ENCODE data around the gene NRROS. TPM values are rescaled to one million over a fixed set of nuclear protein-coding genes. Genes with fewer than 3 reads are reported as not detected.
"Not testable (repeated sequence)": the region's sequence is repeated elsewhere in the genome, so short reads cannot be mapped to it uniquely, and the experiment has no call there.

NRROS gene
- 0.07 TPM in 1 of 2 replicates, not detected in the other for total RNA-seq (2014; rRNA removed; shearing (Covaris generic))
- 0.36 TPM in 1 of 2 replicates, not detected in the other for polyA plus RNA-seq (2014; cell fraction: nucleus; rRNA removed)

GRCh38 chr3:196639483-196640296 lies at the start of gene NRROS:
TSS of gene NRROS (plus strand) at chr3:196639694. CDS start at chr3:196654540, 14,846 bp downstream.
- no peak for DNase-seq (ENCODE audit: extremely low read depth, low read depth)

DNA sequence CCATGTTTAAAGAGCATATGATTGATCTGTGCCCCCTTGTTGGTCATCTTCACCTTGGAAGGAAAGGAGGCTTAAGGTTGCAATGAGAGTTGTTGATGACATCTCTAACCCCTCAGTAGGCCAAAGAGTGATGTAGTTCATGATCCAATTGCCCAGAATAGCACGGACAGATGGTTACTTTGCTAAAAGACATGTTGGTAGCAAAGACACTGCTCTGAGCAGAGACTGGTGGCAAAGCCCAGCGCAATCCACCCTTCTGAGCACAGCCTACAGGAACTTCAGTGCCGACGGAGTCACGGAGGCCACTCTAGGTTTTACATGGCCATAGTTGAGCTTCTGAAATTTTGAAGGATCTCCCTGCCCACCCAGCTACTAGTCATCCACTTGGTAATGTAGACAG lies 49.2 kb upstream of the NRROS start:
- DNase-seq (ENCODE audit: extremely low read depth, low read depth), result no peak

- DNase-seq (ENCODE audit: extremely low read depth, low read depth), result no peak
Measured at GRCh38 chr3:196596355-196596754, 43.1 kb upstream of the NRROS start.

DNA sequence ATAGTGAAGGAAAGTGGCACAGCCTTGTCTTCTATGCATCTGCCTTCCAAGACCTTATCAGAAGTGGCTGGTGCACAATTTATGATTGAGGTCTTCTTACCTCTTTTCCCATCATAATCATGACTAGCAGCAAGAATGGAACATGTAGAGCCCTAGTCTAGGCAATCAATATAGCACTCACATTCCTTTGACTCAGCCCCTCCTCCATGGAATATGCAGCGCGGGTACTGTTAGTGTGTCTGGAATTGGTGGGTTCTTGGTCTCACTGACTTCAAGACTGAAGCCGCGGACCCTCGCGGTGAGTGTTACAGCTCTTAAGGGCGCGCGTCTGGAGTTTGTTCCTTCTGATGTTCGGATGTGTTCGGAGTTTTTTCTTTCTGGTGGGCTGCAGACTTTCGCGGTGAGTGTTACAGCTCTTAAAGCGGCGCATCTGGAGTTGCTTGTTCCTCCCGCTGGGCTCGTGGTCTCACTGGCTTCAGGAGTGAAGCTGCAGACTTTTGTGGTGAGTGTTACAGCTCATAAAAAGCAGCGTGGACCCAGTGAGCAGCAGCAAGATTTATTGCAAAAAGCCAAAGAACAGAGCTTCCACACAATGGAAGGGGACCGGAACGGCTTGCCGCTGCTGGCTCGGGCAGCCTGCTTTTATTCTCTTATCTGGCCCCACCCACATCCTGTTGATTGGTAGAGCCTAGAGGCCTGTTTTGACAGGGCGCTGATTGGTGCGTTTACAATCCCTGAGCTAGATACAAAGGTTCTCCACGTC lies 41.3 kb upstream of the NRROS start:
- DNase-seq (ENCODE audit: extremely low read depth, low read depth), result not testable (repeated sequence)

- no peak for DNase-seq (ENCODE audit: extremely low read depth, low read depth)
Measured at GRCh38 chr3:196599734-196600128, 39.8 kb upstream of the NRROS start.

- DNase-seq (ENCODE audit: extremely low read depth, low read depth), result no peak
Measured at GRCh38 chr3:196600359-196600758, 39.1 kb upstream of the NRROS start.

DNA sequence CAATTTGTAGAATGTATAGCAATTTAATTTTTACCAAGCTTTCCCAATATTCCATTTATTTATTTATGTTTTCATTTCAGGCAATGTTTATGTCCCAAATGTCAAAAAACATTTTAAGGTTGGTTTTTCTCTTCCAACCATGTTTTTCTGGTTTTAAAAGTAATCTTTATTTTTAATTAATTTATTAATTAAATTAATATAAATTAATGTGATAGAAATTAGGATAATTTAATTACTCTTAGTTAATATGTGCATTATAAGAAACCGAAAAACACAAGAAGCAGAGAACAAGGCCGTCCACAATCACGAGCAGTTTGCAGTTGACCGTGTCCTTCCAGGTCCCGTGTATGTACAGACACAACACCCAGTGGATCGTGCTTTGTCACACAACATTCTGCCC lies 36.8 kb upstream of the NRROS start:
- no peak for DNase-seq (ENCODE audit: extremely low read depth, low read depth)

DNA sequence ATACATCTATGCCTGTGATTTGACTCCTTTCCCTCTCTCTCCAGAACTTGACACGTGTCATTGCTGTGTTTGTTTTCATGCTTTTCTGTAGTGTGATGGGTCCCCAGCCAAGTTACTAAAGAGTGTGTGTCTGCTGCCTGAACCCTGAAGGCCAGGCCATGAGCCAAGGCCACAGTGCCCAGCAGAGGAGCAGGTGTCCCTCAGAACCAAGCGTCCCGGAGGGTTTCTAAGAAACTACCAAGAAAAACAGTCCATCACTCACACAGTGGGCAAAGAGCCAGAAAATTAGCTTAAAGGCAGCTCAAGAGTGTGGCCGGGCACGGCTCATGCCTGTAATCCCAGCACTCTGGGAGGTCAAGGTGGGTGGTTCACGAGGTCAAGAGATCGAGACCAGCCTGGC lies 35.8 kb upstream of the NRROS start:
- DNase-seq (ENCODE audit: extremely low read depth, low read depth), result no peak

- no peak for DNase-seq (ENCODE audit: extremely low read depth, low read depth)
Measured at GRCh38 chr3:196604548-196604947, 34.9 kb upstream of the NRROS start.

DNA sequence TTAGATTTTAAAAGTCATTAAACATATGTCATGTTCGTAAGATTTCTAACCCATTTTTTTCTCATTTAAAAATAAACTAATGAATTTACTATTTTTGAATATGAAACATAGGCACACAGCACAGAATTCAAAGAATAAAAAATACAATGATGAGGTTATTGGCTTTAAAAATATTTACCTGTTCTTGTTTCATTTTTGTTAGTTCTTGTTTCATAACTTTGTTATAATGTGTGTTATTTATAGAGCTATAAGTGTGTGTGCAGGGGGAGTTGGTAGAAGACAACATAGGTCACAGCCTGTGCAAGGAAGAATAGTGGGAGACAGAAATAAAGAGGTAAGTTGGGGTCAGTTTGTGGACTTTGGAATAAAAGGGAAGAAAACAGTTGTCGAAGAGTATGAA lies 30.8 kb upstream of the NRROS start:
- DNase-seq (ENCODE audit: extremely low read depth, low read depth), result no peak

DNA sequence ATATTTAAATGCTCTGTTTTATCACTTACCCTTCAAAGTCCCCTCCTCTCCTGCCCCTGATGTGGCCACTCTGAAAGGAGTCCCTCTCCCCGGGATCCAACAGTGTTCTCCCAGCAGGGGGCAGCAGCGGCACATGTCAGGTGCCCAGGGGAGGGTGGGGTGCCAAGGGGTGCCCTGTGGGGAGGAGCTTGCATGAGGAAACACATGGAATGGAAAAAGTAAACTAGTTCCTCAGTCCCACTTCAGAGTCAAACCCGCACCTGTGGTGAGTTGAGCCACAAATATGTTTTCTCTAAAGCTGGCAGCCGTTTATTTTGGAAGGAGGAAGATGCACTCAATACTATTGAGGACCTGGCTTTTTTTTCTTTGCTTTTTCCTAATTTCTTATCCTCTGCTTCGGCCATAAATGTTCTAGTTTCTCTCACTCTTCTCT lies 30.1 kb upstream of the NRROS start:
- peak; percentile 75 for DNase-seq (ENCODE audit: extremely low read depth, low read depth)

DNA sequence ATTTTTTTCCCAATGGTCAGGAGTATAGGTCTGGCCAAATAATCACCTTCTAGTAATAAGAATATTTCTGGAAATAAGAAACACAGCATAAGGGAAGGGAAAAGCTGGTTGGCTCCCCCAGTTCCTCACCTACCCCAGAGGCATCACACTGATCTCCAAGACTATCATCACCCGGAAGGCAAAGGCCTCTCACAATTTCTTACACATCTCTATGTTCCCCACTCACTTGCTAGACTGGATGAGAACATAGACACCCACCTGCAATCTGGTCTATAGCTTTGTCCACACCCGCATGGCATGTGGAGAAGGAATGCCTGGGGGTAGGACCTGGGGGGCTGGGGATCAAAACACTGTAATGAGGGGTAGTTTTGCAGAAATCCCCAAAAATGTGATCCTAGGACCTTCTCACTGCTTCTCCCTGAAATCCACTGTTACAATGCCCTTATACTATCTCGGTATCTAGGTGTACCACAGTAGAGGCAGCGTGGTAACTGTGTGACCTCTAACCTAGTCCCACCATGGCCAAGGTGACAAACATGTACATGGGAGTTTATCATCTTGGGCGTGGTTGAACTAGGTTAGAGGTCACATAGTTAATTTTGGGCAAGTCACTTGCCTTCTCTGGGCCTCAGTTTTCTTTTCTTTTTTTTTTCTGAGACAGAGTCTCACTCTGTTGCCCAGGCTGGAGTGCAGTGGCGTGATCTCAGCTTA lies 29.5 kb upstream of the NRROS start:
- no peak for DNase-seq (ENCODE audit: extremely low read depth, low read depth)

- DNase-seq (ENCODE audit: extremely low read depth, low read depth), result no peak
Measured at GRCh38 chr3:196611761-196612483, 27.6 kb upstream of the NRROS start.

DNA sequence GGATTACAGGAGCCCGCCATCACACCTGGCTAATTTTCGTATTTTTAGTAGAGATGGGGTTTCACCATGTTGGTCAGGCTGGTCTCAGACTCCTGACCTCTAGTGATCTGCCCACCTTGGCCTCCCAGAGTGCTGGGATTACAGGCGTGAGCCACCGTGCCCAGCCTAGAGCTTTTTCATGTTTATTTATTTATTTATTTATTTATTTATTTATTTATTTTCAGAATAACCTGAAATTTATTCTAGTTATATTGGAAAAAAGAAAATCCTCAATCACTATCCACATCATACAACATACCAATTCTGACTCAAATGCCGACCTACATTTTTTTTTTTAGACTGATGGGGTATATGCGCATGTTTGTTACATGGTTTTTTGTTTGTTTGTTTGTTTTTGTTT lies 24.3 kb upstream of the NRROS start:
- DNase-seq (ENCODE audit: extremely low read depth, low read depth), result not testable (repeated sequence)

DNA sequence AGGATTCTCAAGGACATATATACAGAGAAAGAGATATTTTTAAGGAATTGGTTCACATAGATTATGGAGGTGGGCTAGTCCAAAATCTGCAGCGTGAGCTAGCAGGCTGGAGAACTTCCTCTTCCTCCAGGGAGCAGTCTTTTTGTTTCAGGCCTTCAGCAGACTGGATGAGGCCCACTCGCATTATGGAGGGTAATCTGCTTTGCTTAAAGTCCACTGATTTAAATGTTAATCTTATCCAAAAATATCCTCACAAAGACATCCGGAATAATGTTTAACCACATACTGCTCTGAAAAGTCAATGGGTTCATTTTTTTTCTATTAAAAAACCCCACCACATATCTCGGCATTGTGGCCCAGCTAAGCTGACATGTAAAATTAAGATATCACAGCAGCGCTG lies 22.2 kb upstream of the NRROS start:
- DNase-seq (ENCODE audit: extremely low read depth, low read depth), result no peak

DNA sequence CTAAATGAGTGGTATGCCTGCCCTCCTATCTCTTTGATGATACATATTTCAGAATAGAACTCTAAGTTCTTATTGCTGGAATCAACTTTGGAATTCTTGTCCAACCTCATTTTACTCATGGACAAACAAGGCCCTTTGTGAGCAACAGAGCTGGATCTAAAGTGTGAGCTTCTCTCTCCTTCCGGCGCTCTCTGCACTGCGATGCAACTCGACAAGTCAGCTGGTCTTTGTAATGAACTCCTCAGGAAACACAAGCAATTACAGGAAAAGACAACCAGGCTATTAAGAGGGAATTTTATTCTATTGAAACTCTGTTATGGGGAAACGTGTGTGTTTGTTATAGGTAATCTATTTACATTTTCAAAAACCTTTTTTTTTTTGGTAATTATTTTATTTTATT lies 20.3 kb upstream of the NRROS start:
- no peak for DNase-seq (ENCODE audit: extremely low read depth, low read depth)

GRCh38 chr3:196619627-196620026 lies 19.9 kb upstream of the NRROS start:
- not testable (repeated sequence) for DNase-seq (ENCODE audit: extremely low read depth, low read depth)

DNA sequence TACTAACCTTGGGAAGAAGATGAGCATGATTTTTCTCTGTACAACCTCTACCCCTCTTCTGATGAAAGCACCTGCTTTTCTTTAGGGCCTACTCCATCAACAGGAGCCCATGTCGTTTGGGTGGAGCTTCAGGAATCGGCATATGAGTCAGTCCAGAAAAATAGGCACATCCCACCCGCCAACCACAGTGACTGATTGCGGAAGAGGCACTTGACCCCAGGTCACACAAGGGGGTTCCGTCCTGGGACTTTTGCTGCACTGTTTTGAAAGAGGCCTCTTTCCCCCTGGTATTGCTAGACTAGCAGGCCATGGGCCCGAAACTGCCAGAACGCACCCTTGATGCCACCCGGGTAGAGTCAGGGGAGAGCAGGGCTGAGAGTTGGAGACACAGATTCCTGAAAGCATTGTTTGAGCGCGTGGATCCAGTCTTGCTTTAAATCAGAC lies 19.3 kb upstream of the NRROS start:
- no peak for DNase-seq (ENCODE audit: extremely low read depth, low read depth)

DNA sequence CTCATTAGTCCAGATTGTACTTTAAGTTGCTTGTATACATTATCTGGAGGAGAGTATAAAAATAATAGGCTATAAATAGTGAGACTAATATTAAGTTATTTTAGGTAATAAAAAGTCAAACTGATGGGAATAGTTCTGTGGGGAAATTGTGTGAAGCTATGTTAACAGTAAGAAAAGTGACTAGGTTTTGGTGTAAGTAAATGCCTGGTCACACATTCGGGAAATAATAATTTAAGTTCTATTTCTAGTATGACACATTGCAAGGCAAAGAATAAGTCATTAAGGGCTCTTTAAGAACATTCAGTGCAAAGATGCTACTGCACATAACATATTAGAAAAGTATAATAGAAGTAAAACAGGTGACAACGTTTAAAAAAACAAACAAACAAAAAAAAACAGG lies 18.8 kb upstream of the NRROS start:
- no peak for DNase-seq (ENCODE audit: extremely low read depth, low read depth)

DNA sequence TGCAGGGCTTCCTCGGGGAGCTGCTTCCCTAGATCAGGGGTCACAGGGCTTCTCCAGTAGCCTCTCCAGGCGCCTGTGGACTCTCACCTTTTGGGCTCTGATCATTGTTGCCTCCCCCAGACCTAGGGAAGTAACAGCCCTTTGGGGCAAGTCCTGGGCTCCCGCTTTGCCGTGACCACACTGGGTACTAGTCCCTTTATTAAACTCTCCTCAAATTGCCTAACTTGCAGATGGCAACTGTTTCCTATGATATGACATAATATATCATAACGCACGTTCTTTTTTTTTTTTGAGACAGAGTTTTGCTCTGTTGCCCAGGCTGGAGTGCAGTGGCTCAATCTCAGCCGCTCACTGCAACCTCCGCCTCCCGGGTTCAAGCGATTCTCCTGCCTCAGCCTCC lies 17.9 kb upstream of the NRROS start:
- DNase-seq (ENCODE audit: extremely low read depth, low read depth), result no peak

Measured in NCI-H460 (cell line).